ENCODE data around the gene MPEG1.

MPEG1 gene

GRCh38 chr11:59172345-59173079 is 40.2 kb downstream of the MPEG1 start:
- H3K4me3 ChIP-seq (ENCODE audit: low read depth, low read length) = peak overlapping the region; percentile 82

- H3K4me3 ChIP-seq (ENCODE audit: low read depth, low read length) = peak within 1 kb of the TSS; percentile 82
These were observed 41.0 kb downstream of the MPEG1 start, which contains the start of gene DTX4 for GRCh38 chr11:59171508-59172322. Gene DTX4 (plus strand): TSS chr11:59172132. CDS start chr11:59172596, 464 bp downstream.

- no peak overlapping the region for H3K4me3 ChIP-seq (ENCODE audit: low read depth, low read length)
These were observed 48.7 kb downstream of the MPEG1 start for GRCh38 chr11:59164028-59164427.

Measured in iPS-11a (cell line).